ENCODE data around the gene CD46. TPM values are rescaled to one million over a fixed set of nuclear protein-coding genes. Genes with fewer than 3 reads are reported as not detected.
"Not testable (repeated sequence)": the region's sequence is repeated elsewhere in the genome, so short reads cannot be mapped to it uniquely, and the experiment has no call there.

CD46 gene
- total RNA-seq, 1 experiment from 2014 or later = 214 TPM

DNA sequence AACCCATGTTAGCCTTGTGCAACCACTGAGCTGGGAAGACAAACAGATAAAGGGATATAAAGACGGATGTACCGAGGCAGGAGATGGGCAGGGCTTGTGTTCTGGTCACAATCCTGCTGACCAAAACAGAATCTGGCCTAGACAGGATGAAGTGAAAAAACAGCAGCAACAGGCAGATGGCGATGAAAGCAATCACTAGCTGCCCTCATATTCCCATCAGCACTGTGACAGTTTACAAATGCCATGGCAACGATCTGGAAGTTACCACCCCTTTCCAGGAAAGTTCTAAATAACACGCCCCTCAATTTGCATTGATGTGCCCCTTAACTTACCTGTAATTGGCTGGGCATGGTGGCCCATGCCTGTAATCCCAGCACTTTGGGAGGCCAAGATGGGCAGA lies 40.6 kb upstream of the CD46 start:
- no peaks in the 10 kb centered on the region for H3F3A ChIP-seq (ENCODE audit: insufficient read depth, low read depth)
- H3K79me2 ChIP-seq (ENCODE audit: low read depth) = no peaks in the 10 kb centered on the region
- no peaks in the 10 kb centered on the region for H3K27me3 ChIP-seq (ENCODE audit: insufficient read depth, low read depth)
- H3K4me3 ChIP-seq = no peak overlapping the region
- ChIA-PET CTCF (no interaction called here), POLR2A (ENCODE audit: unreplicated experiment) (no interaction called here)
- no TSS peak for BruUV-seq (replicated peaks)
- H3K9me3 ChIP-seq (ENCODE audit: insufficient read depth, low read depth) = peaks cover 3% of the 10 kb centered on the region; the same call in 1 of the 2 replicates
- intact Hi-C loops (cut with micrococcal nuclease; ENCODE audit: unreplicated experiment) = loop anchor here (2.0 kb wide), 1 partner anchor 86 kb away; no protein-coding TSS in a partner anchor
- no peaks in the 10 kb centered on the region for H3K36me3 ChIP-seq (ENCODE audit: low read depth)
- H3K4me2 ChIP-seq = no peak overlapping the region
- peaks cover 21% of the 10 kb centered on the region for H3K4me1 ChIP-seq (replicated peaks; ENCODE audit: insufficient read depth)
- TF ChIP-seq EZH2 (IDR thresholded peaks at IDR 0.05; ENCODE audit: low read depth) = no peak
- TF ChIP-seq, protein P1, sequence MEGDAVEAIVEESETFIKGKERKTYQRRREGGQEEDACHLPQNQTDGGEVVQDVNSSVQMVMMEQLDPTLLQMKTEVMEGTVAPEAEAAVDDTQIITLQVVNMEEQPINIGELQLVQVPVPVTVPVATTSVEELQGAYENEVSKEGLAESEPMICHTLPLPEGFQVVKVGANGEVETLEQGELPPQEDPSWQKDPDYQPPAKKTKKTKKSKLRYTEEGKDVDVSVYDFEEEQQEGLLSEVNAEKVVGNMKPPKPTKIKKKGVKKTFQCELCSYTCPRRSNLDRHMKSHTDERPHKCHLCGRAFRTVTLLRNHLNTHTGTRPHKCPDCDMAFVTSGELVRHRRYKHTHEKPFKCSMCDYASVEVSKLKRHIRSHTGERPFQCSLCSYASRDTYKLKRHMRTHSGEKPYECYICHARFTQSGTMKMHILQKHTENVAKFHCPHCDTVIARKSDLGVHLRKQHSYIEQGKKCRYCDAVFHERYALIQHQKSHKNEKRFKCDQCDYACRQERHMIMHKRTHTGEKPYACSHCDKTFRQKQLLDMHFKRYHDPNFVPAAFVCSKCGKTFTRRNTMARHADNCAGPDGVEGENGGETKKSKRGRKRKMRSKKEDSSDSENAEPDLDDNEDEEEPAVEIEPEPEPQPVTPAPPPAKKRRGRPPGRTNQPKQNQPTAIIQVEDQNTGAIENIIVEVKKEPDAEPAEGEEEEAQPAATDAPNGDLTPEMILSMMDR (conservative IDR thresholded peaks at IDR 0.05) = 0 out of 2 replicates have a peak, but pooled peaks have one; percentile 21
- no peaks in the 10 kb centered on the region for H3K9me2 ChIP-seq (ENCODE audit: insufficient read depth)
- H2AFZ ChIP-seq = no peak overlapping the region
- no peak overlapping the region for H3K27ac ChIP-seq
- no peaks in the 10 kb centered on the region for H4K20me1 ChIP-seq (ENCODE audit: insufficient read depth)
- peak; percentile 7 to 54 for DNase-seq

DNA sequence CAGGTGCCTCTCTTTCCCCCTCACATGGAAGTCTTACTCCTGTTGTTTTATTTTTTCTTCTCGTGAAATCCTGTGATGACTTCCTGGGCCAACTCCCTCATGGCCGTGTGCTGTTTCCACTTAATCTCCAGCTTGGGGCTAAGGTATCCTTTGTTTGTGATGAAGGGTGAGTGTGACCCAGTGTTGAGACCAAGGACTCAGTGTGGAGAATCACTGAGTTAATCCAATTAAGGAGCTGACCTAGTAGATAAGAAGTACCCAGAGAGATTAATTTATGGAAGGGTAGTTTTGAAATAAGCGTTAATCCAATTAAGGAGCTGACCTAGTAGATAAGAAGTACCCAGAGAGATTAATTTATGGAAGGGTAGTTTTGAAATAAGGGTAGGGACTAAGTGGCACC lies 39.2 kb upstream of the CD46 start:
- H2AFZ ChIP-seq; BruUV-seq (replicated peaks); intact Hi-C loops (cut with micrococcal nuclease; ENCODE audit: unreplicated experiment): not testable (repeated sequence)

DNA sequence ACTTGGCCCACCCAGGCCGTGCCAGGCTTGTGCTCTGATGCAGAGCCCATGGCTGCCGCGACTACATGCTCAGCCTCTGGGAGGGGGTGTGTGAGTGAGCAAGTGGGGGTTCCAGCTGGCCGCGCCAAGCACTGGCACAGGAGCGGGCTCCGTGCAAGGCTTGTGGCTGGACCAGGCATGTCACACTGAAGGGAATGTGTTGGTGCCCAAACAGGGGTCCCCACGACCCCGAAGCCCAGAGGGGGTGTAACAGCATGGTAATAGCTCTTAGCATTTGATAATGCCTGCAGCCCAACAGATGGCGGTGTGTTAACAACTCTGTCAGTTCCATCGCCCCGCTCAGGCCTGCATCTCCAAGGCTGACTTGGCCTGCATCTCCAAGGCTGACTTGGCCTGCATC lies 38.3 kb upstream of the CD46 start:
- Histone ChIP-seq H3F3A (ENCODE audit: insufficient read depth, low read depth) (no peaks in the 10 kb centered on the region), H2AFZ (no peak overlapping the region), H4K20me1 (ENCODE audit: insufficient read depth) (no peaks in the 10 kb centered on the region), H3K27me3 (ENCODE audit: insufficient read depth, low read depth) (no peaks in the 10 kb centered on the region), H3K79me2 (ENCODE audit: low read depth) (no peaks in the 10 kb centered on the region), H3K9me3 (ENCODE audit: insufficient read depth, low read depth) (peaks cover 3% of the 10 kb centered on the region; the same call in 1 of the 2 replicates), H3K4me1 (replicated peaks; ENCODE audit: insufficient read depth) (0 out of 2 replicates have a peak, but pooled peaks cover 2% of the 10 kb centered on the region), H3K27ac (no peak overlapping the region), H3K36me3 (ENCODE audit: low read depth) (no peaks in the 10 kb centered on the region), H3K4me2 (no peak overlapping the region), H3K9me2 (ENCODE audit: insufficient read depth) (no peaks in the 10 kb centered on the region), H3K4me3 (no peak overlapping the region)
- ChIA-PET POLR2A (ENCODE audit: unreplicated experiment) (no interaction called here), CTCF (no interaction called here)
- BruUV-seq (replicated peaks) = no TSS peak
- no peak for DNase-seq
- no peak for TF ChIP-seq EZH2 (IDR thresholded peaks at IDR 0.05; ENCODE audit: low read depth)
- TF ChIP-seq, protein P1 (conservative IDR thresholded peaks at IDR 0.05) = no peak
- intact Hi-C loops (cut with micrococcal nuclease; ENCODE audit: unreplicated experiment) = no loop called here

More for the DNA sequence above, 39.2 kb upstream of the CD46 start:
- peaks cover 11% of the 10 kb centered on the region for H3K4me1 ChIP-seq (replicated peaks; ENCODE audit: insufficient read depth)
- H3K27me3 ChIP-seq (ENCODE audit: insufficient read depth, low read depth); POLR2A ChIA-PET (ENCODE audit: unreplicated experiment); H3K9me2 ChIP-seq (ENCODE audit: insufficient read depth); H3F3A ChIP-seq (ENCODE audit: insufficient read depth, low read depth); H3K36me3 ChIP-seq (ENCODE audit: low read depth); H3K4me3 ChIP-seq; H3K4me2 ChIP-seq; DNase-seq; H4K20me1 ChIP-seq (ENCODE audit: insufficient read depth); H3K9me3 ChIP-seq (ENCODE audit: insufficient read depth, low read depth); CTCF ChIA-PET; H3K27ac ChIP-seq; H3K79me2 ChIP-seq (ENCODE audit: low read depth): not testable (repeated sequence)

DNA sequence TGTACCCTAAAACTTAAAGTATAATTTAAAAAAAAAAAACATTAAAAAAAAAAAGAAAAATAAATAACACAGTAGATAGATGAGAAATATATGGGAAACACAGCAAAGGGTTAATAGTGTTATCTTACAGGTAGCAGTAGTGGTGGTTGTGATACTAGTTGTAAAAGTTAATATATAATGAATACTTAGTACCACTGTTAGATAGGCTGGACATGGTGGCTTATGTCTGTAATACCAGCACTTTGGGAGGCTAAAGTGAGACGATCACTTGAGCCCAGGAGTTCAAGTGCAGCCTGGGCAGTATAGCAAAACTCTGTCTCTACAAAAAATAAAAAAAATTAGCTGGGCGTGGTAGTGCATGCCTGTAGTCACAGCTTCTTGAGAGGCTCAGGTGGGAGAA lies 32.6 kb upstream of the CD46 start:
- POLR2A ChIA-PET (ENCODE audit: unreplicated experiment) = no interaction called here
- Histone ChIP-seq H2AFZ (no peak overlapping the region), H3K4me1 (replicated peaks; ENCODE audit: insufficient read depth) (no peaks in the 10 kb centered on the region), H3K36me3 (ENCODE audit: low read depth) (no peaks in the 10 kb centered on the region), H3K27ac (no peak overlapping the region), H3K79me2 (ENCODE audit: low read depth) (no peaks in the 10 kb centered on the region), H3K4me3 (no peak overlapping the region), H3F3A (ENCODE audit: insufficient read depth, low read depth) (no peaks in the 10 kb centered on the region), H3K27me3 (ENCODE audit: insufficient read depth, low read depth) (no peaks in the 10 kb centered on the region), H4K20me1 (ENCODE audit: insufficient read depth) (no peaks in the 10 kb centered on the region), H3K9me3 (ENCODE audit: insufficient read depth, low read depth) (0 out of 2 replicates have a peak, but pooled peaks cover 3% of the 10 kb centered on the region), H3K9me2 (ENCODE audit: insufficient read depth) (no peaks in the 10 kb centered on the region), H3K4me2 (no peak overlapping the region)
- no TSS peak for BruUV-seq (replicated peaks)
- no peak for DNase-seq
- intact Hi-C loops (cut with micrococcal nuclease; ENCODE audit: unreplicated experiment) = no loop called here
- CTCF ChIA-PET = interaction anchor here (0.6 kb wide), 1 partner anchor 1490 kb away, joined by 4 read pairs; no protein-coding TSS in a partner anchor
- no peak for TF ChIP-seq EZH2 (IDR thresholded peaks at IDR 0.05; ENCODE audit: low read depth)
- TF ChIP-seq, protein P1 (conservative IDR thresholded peaks at IDR 0.05) = no peak

DNA sequence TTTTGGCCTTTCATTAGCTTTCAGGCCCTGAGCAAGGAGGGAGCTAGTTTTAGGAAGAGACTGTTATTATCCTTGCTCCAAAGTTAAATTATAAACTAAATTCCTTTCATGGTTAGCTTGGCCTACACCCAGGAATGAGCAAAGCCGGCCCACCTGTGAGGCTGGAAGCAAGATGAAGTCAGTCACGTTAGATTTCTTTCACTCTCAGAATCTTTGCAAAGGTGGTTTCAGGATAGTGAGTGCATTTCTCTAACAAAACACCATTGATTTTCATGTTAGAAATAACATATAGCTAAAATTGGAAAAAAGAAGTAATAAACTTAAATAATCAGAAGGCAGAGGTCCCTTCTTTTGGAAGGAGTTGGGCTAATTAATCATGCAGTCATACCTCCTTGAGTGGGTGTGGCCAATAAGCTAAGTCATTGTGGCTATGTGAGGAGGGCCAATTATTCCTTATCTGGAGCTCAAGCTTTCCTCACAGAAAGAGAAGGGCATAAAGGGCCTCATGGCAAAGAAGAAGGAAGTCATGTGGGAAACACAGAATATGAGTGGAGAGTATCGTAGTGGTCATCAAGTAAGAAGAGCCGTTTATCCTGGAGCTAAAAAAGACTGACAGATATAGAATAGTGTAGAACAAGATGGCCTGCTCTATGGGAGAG lies 23.5 kb upstream of the CD46 start:
- intact Hi-C loops (cut with micrococcal nuclease; ENCODE audit: unreplicated experiment); H3K27me3 ChIP-seq (ENCODE audit: insufficient read depth, low read depth); BruUV-seq (replicated peaks); H3F3A ChIP-seq (ENCODE audit: insufficient read depth, low read depth); H3K4me1 ChIP-seq (replicated peaks; ENCODE audit: insufficient read depth); H3K9me2 ChIP-seq (ENCODE audit: insufficient read depth); H3K27ac ChIP-seq; H3K4me2 ChIP-seq; H3K9me3 ChIP-seq (ENCODE audit: insufficient read depth, low read depth); H2AFZ ChIP-seq; H3K4me3 ChIP-seq; H3K36me3 ChIP-seq (ENCODE audit: low read depth); DNase-seq; H4K20me1 ChIP-seq (ENCODE audit: insufficient read depth); CTCF ChIA-PET; H3K79me2 ChIP-seq (ENCODE audit: low read depth): not testable (repeated sequence)
- POLR2A ChIA-PET (ENCODE audit: unreplicated experiment) = interaction anchor here (0.5 kb wide), 1 partner anchor 112 kb away, joined by 3 read pairs; no protein-coding TSS in a partner anchor
